Liver (tissue), 9 donors: ENCODE data around the gene IQCF2. TPM values are rescaled to one million over a fixed set of nuclear protein-coding genes. Genes with fewer than 3 reads are reported as not detected.

Source experiments
- DNase-seq: peaks from one replicate; pipeline ENCODE4 v3.0.0-alpha.2; 2017; ENCODE audit warnings: low spot score
- H3K27ac ChIP-seq, 2 donors: one replicate each; pipeline ENCODE4 v1.7.0; 2013; ENCODE audit warnings: inconsistent platforms in 2 of 2, low read length in 2 of 2, control low read depth in 1 of 2, low read depth in 1 of 2, mild to moderate bottlenecking in 1 of 2
- H3K27me3 ChIP-seq, 4 donors: one replicate each; pipeline versions ENCODE4 v1.6.1 to v1.7.0; 2013; ENCODE audit warnings: low read length in 3 of 4, inconsistent platforms in 1 of 4, mild to moderate bottlenecking in 1 of 4, moderate library complexity in 1 of 4; ENCODE audit not compliant: control insufficient read depth in 4 of 4, insufficient read depth in 4 of 4
- H3K36me3 ChIP-seq, 4 donors: one replicate each; pipeline versions ENCODE4 v1.6.1 to v1.7.0; 2013; ENCODE audit warnings: low read length in 3 of 4, mild to moderate bottlenecking in 3 of 4, low read depth in 1 of 4, moderate library complexity in 1 of 4; ENCODE audit not compliant: control insufficient read depth in 4 of 4, insufficient read depth in 3 of 4
- H3K4me1 ChIP-seq, 4 donors: one replicate each; pipeline versions ENCODE4 v1.6.1 to v1.7.0; 2013; ENCODE audit warnings: low read length in 3 of 4, mild to moderate bottlenecking in 3 of 4, moderate library complexity in 1 of 4; ENCODE audit not compliant: control insufficient read depth in 4 of 4, insufficient read depth in 4 of 4
- H3K4me3 ChIP-seq, 3 donors: one replicate each; pipeline versions ENCODE4 v1.6.1 to v1.7.0; 2013; ENCODE audit warnings: low read length in 3 of 3, control low read depth in 1 of 3, low read depth in 1 of 3, mild to moderate bottlenecking in 1 of 3
- H3K9ac ChIP-seq, 2 donors: one replicate each; pipeline ENCODE4 v1.7.0; 2013; ENCODE audit warnings: low read length in 2 of 2, mild to moderate bottlenecking in 2 of 2, moderate library complexity in 2 of 2, control low read depth in 1 of 2, low read depth in 1 of 2
- H3K9me3 ChIP-seq, 4 donors: one replicate each; pipeline versions ENCODE4 v1.6.1 to v1.7.0; 2013; ENCODE audit warnings: low read length in 3 of 4; ENCODE audit not compliant: control insufficient read depth in 4 of 4
- EGR1 ChIP-seq, 2 donors: IDR thresholded peaks; 2 replicates each; pipeline ENCODE4 v1.6.1; 2016 to 2018; ENCODE audit warnings: antibody characterized with exemption in 2 of 2, low read depth in 2 of 2
- FOXA1 ChIP-seq: IDR thresholded peaks from 2 replicates; pipeline ENCODE4 v1.6.1; 2016; ENCODE audit warnings: antibody characterized with exemption
- FOXA2 ChIP-seq: IDR thresholded peaks from 2 replicates; pipeline ENCODE4 v1.6.1; 2016; ENCODE audit warnings: antibody characterized with exemption
- GABPA ChIP-seq, 2 donors: IDR thresholded peaks in 1 of 2; conservative IDR thresholded peaks in 1 of 2; 2 replicates each; pipeline ENCODE4 v1.6.1; 2016; ENCODE audit warnings: antibody characterized with exemption in 2 of 2, mild to moderate bottlenecking in 1 of 2, moderate library complexity in 1 of 2
- HNF4A ChIP-seq, 2 donors: conservative IDR thresholded peaks; 2 replicates each; pipeline ENCODE4 v1.6.1; 2016; ENCODE audit warnings: antibody characterized with exemption in 2 of 2, mild to moderate bottlenecking in 2 of 2
- JUND ChIP-seq, 2 donors: IDR thresholded peaks; 2 replicates each; pipeline ENCODE4 v1.6.1; 2016; ENCODE audit warnings: antibody characterized with exemption in 2 of 2
- NR2F2 ChIP-seq: IDR thresholded peaks from 2 replicates; pipeline ENCODE4 v1.6.1; 2016; ENCODE audit warnings: antibody characterized with exemption
- RAD21 ChIP-seq, 2 donors: IDR thresholded peaks; 2 replicates each; pipeline ENCODE4 v1.6.1; 2016; ENCODE audit warnings: antibody characterized with exemption in 2 of 2, mild to moderate bottlenecking in 2 of 2
- RXRA ChIP-seq, 2 donors: IDR thresholded peaks; 2 replicates each; pipeline ENCODE4 v1.6.1; 2017 to 2018; ENCODE audit warnings: antibody characterized with exemption in 2 of 2, mild to moderate bottlenecking in 1 of 2
- SP1 ChIP-seq: IDR thresholded peaks from 2 replicates; pipeline ENCODE4 v1.6.1; 2018; ENCODE audit warnings: antibody characterized with exemption, mild to moderate bottlenecking
- TAF1 ChIP-seq: conservative IDR thresholded peaks from 2 replicates; pipeline ENCODE4 v1.6.1; 2016; ENCODE audit warnings: antibody characterized with exemption, mild to moderate bottlenecking
- YY1 ChIP-seq: IDR thresholded peaks from 2 replicates; pipeline ENCODE4 v1.6.1; 2016; ENCODE audit warnings: antibody characterized with exemption, mild to moderate bottlenecking
- WGBS: extraction: QIAGEN DNeasy Blood & Tissue Kit; methylation state at CpG from one replicate; pipeline ENCODE4 v1.1.7; 2013; 5-methylcytosine and 5-hydroxymethylcytosine counted together
- polyA plus RNA-seq, 2 donors: library from polyadenylated mRNA; stranded (reverse) in 1 of 2; unstranded in 1 of 2; fragments of 200-250 nt in 1 of 2; fragments of >200 nt in 1 of 2; fragmentation: Nextera tagmentation in 1 of 2; extraction: Ambion mirVana in 1 of 2; gene quantifications; one replicate each; pipeline versions ENCODE4 v1.2.1 to v1.2.3, GENCODE V29; 2013 to 2015
- total RNA-seq, 2 donors: library from RNA; depleted of rRNA; stranded (reverse); fragments of >200 nt; gene quantifications; one replicate each; pipeline ENCODE4 v1.2.3, GENCODE V29; 2014
- TF ChIP-seq, protein P1 (sequence below): IDR thresholded peaks from 2 replicates; pipeline ENCODE4 v1.6.1; 2016; ENCODE audit warnings: antibody characterized with exemption
- TF ChIP-seq, protein P2 (sequence below): IDR thresholded peaks from 2 replicates; pipeline ENCODE4 v1.6.1; 2016; ENCODE audit warnings: antibody characterized with exemption
- TF ChIP-seq, protein P3 (sequence below): fragments of 150-350 bp; IDR thresholded peaks from 2 replicates; pipeline ENCODE4 v1.5.1; 2017; ENCODE audit warnings: improper control_type of control experiment, low read depth, low read length; ENCODE audit not compliant: missing input control
- TF ChIP-seq, protein P4 (sequence below): IDR thresholded peaks from 2 replicates; pipeline ENCODE4 v1.6.1; 2016; ENCODE audit warnings: antibody characterized with exemption, mild to moderate bottlenecking
- donor health status: healthy.
- donor health status: healthy.
- donor health status: healthy.
- donor health status: healthy.
- donor health status: healthy.

The IQCF2 gene
- total and polyA plus RNA-seq, 4 donors = not detected

DNA sequence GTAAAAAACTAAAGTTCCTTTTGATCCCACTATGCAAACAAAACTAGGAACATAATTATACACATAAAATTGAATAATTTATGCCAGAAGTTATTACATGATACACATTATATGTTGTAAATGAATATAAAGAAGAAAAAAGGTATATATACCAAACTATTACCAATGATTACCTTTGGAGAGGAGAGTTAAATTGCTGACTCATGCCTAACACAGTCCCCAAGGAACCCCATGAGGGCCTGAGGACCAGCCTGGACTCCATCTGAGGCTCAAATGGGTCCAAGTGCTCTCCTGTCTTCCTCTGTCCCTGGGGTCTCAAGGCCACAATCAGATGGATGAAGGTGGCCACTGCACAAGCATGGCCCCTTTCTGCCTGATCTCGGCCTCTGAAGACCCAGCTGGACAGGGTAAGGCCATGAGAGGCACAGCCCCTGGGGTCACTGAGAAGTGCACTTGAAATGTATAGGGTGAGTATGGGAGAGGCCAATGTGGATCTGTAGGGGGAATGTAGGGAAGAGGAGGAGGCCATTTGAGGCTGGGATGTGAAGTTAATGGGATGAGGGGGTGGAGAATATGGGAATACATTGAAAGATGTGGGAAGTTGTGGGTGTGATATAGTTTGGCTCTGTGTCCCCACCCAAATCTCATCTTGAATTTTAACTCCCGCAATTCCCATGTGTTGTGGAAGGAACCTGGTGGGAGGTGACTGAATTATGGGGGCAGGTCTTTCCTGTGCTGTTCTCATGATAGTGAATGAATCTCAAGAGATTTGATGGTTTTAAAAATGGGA is 42.8 kb downstream of the IQCF2 start:
- Histone ChIP-seq H3K4me1 (no peaks in the 10 kb centered on the region), H3K36me3 (no peaks in the 10 kb centered on the region), H3K27ac (no peak overlapping the region), H3K27me3 (no peaks in the 10 kb centered on the region), H3K9me3 (no peaks in the 10 kb centered on the region), H3K9ac (no peak overlapping the region), H3K4me3 (no peak overlapping the region)
- DNase-seq = no peak
- 94% methylated on average over 2 of the region's 2 CpGs for WGBS
- no peak for TF ChIP-seq HNF4A (conservative IDR thresholded peaks at IDR 0.05)
- no peak for TF ChIP-seq EGR1 (IDR thresholded peaks at IDR 0.05; ENCODE audit: low read depth in 2 of 2)
- TF ChIP-seq SP1 = no peak
- TF ChIP-seq, protein P1, sequence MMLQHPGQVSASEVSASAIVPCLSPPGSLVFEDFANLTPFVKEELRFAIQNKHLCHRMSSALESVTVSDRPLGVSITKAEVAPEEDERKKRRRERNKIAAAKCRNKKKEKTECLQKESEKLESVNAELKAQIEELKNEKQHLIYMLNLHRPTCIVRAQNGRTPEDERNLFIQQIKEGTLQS = no peak
- no peak for TF ChIP-seq FOXA1
- no peak for TF ChIP-seq NR2F2
- no peak for TF ChIP-seq RAD21 (IDR thresholded peaks at IDR 0.05)

DNA sequence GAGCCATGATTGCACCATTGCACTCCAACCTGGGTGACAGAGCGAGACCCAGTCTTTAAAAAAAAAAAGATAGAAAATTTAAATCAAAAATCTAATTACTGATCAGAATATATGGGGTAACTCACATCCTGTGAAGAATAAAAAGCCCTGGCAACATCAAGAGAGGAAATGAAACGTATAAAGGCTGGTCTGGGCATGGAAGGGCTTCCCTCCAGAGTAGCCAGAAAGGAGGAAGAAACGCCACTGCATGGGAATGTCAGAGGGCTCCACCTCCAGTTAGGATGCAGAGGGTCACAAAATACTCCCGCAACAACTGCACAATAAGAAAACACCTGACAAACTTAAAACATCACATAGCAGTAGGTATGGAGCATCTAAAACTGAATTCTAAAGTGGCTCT is 46.6 kb downstream of the IQCF2 start:
- no peak for DNase-seq
- Histone ChIP-seq H3K36me3 (no peaks in the 10 kb centered on the region), H3K4me1 (no peaks in the 10 kb centered on the region), H3K4me3 (no peak overlapping the region), H3K9me3 (no peaks in the 10 kb centered on the region), H3K9ac (no peak overlapping the region), H3K27me3 (no peaks in the 10 kb centered on the region), H3K27ac (no peak overlapping the region)
- 77% methylated on average over 4 of the region's 4 CpGs for WGBS
- TF ChIP-seq, protein P2, sequence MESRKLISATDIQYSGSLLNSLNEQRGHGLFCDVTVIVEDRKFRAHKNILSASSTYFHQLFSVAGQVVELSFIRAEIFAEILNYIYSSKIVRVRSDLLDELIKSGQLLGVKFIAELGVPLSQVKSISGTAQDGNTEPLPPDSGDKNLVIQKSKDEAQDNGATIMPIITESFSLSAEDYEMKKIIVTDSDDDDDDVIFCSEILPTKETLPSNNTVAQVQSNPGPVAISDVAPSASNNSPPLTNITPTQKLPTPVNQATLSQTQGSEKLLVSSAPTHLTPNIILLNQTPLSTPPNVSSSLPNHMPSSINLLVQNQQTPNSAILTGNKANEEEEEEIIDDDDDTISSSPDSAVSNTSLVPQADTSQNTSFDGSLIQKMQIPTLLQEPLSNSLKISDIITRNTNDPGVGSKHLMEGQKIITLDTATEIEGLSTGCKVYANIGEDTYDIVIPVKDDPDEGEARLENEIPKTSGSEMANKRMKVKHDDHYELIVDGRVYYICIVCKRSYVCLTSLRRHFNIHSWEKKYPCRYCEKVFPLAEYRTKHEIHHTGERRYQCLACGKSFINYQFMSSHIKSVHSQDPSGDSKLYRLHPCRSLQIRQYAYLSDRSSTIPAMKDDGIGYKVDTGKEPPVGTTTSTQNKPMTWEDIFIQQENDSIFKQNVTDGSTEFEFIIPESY = no peak
- TF ChIP-seq EGR1 (IDR thresholded peaks at IDR 0.05; ENCODE audit: low read depth in 2 of 2) = no peak
- TF ChIP-seq, protein P3, sequence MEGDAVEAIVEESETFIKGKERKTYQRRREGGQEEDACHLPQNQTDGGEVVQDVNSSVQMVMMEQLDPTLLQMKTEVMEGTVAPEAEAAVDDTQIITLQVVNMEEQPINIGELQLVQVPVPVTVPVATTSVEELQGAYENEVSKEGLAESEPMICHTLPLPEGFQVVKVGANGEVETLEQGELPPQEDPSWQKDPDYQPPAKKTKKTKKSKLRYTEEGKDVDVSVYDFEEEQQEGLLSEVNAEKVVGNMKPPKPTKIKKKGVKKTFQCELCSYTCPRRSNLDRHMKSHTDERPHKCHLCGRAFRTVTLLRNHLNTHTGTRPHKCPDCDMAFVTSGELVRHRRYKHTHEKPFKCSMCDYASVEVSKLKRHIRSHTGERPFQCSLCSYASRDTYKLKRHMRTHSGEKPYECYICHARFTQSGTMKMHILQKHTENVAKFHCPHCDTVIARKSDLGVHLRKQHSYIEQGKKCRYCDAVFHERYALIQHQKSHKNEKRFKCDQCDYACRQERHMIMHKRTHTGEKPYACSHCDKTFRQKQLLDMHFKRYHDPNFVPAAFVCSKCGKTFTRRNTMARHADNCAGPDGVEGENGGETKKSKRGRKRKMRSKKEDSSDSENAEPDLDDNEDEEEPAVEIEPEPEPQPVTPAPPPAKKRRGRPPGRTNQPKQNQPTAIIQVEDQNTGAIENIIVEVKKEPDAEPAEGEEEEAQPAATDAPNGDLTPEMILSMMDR = no peak
- TF ChIP-seq JUND (IDR thresholded peaks at IDR 0.05) = no peak
- TF ChIP-seq NR2F2 = no peak
- no peak for TF ChIP-seq RXRA (IDR thresholded peaks at IDR 0.05)
- TF ChIP-seq YY1 = no peak
- TF ChIP-seq GABPA (IDR thresholded peaks at IDR 0.05 in 1 of 2, conservative IDR thresholded peaks at IDR 0.05 in 1 of 2) = no peak
- no peak for TF ChIP-seq HNF4A (conservative IDR thresholded peaks at IDR 0.05)
- TF ChIP-seq, protein P1 = no peak
- TF ChIP-seq TAF1 = no peak
- TF ChIP-seq FOXA2 = no peak
- TF ChIP-seq, protein P4, sequence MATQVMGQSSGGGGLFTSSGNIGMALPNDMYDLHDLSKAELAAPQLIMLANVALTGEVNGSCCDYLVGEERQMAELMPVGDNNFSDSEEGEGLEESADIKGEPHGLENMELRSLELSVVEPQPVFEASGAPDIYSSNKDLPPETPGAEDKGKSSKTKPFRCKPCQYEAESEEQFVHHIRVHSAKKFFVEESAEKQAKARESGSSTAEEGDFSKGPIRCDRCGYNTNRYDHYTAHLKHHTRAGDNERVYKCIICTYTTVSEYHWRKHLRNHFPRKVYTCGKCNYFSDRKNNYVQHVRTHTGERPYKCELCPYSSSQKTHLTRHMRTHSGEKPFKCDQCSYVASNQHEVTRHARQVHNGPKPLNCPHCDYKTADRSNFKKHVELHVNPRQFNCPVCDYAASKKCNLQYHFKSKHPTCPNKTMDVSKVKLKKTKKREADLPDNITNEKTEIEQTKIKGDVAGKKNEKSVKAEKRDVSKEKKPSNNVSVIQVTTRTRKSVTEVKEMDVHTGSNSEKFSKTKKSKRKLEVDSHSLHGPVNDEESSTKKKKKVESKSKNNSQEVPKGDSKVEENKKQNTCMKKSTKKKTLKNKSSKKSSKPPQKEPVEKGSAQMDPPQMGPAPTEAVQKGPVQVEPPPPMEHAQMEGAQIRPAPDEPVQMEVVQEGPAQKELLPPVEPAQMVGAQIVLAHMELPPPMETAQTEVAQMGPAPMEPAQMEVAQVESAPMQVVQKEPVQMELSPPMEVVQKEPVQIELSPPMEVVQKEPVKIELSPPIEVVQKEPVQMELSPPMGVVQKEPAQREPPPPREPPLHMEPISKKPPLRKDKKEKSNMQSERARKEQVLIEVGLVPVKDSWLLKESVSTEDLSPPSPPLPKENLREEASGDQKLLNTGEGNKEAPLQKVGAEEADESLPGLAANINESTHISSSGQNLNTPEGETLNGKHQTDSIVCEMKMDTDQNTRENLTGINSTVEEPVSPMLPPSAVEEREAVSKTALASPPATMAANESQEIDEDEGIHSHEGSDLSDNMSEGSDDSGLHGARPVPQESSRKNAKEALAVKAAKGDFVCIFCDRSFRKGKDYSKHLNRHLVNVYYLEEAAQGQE = no peak
- no peak for TF ChIP-seq SP1
